IMR-90 (cell line): ENCODE results near the gene KRIT1. TPM values are rescaled to one million over a fixed set of nuclear protein-coding genes. Genes with fewer than 3 reads are reported as not detected.
A peak's percentile ranks its signal among the peaks of the same experiment; 100 is the strongest.

Experiments
- ATAC-seq: fragments of 200-7000 bp; cut with Tn5 transposase; 2 replicates; pipeline ENCODE4 v1.9.1; 2020; ENCODE audit warnings: low read depth, mild to moderate bottlenecking, moderate library complexity
- BruUV-seq: library from RNA; stranded (reverse); fragments of 400-500 nt; replicated peaks from 2 replicates; lab custom pipeline; 2021; lab: Mats Ljungman, UMichigan
- CTCF ChIA-PET: fragments of 300-600 bp; formaldehyde crosslinking; extraction: SDS; loops from one replicate; lab custom pipeline; 2021; ENCODE audit warnings: antibody characterized with exemption; lab: Yijun Ruan, JAX
- POLR2A ChIA-PET: fragments of 300-600 bp; sonication (Branson Sonifier 250); formaldehyde crosslinking; loops from one replicate; lab custom pipeline; 2022; ENCODE audit warnings: antibody characterized with exemption; ENCODE audit not compliant: unreplicated experiment; lab: Charles Lee
- DNase-seq: peaks from one replicate; pipeline ENCODE4 v3.0.0; 2013
- H2AFZ ChIP-seq: replicated peaks from 2 replicates; pipeline ENCODE3; 2013; ENCODE audit warnings: low read length, mild to moderate bottlenecking; ENCODE audit not compliant: poor library complexity
- H2AK5ac ChIP-seq: 2 replicates; pipeline ENCODE4 v1.6.1; 2013; ENCODE audit warnings: low read depth, low read length, inconsistent platforms
- H2AK9ac ChIP-seq: replicated peaks from 2 replicates; pipeline ENCODE3; 2013; ENCODE audit warnings: mild to moderate bottlenecking, low read depth, low read length, moderate library complexity; ENCODE audit not compliant: poor library complexity
- H2BK120ac ChIP-seq: 2 replicates; pipeline ENCODE4 v1.6.1; 2013; ENCODE audit warnings: low read depth, low read length, inconsistent platforms
- H2BK15ac ChIP-seq: 3 replicates; pipeline ENCODE4 v1.6.1; 2013; ENCODE audit warnings: low read depth, low read length, inconsistent platforms
- H2BK20ac ChIP-seq: 2 replicates; pipeline ENCODE4 v1.6.1; 2013; ENCODE audit warnings: low read depth, mild to moderate bottlenecking, inconsistent platforms, low read length, moderate library complexity
- H2BK5ac ChIP-seq: 2 replicates; pipeline ENCODE4 v1.6.1; 2013; ENCODE audit warnings: mild to moderate bottlenecking, low read depth, low read length, inconsistent platforms; ENCODE audit not compliant: poor library complexity, severe bottlenecking
- H3K14ac ChIP-seq: replicated peaks from 2 replicates; pipeline ENCODE4 v1.6.1; 2013; ENCODE audit warnings: low read depth, low read length, inconsistent platforms
- H3K18ac ChIP-seq: 2 replicates; pipeline ENCODE4 v1.6.1; 2013; ENCODE audit warnings: low read depth, low read length, control low read depth
- H3K23ac ChIP-seq: 2 replicates; pipeline ENCODE4 v1.6.1; 2013; ENCODE audit warnings: low read depth, low read length, inconsistent platforms
- H3K27ac ChIP-seq: 2 replicates; pipeline ENCODE4 v1.5.1; 2013; ENCODE audit warnings: mild to moderate bottlenecking, control low read depth, low read length; ENCODE audit not compliant: insufficient read depth
- H3K27me3 ChIP-seq: 2 replicates; pipeline ENCODE4 v1.6.1; 2013; ENCODE audit warnings: low read length; ENCODE audit not compliant: control insufficient read depth, insufficient read depth
- H3K36me3 ChIP-seq: 2 replicates; pipeline ENCODE4 v1.6.1; 2013; ENCODE audit warnings: low read length, mixed read lengths; ENCODE audit not compliant: control insufficient read depth, insufficient read depth
- H3K4ac ChIP-seq: 2 replicates; pipeline ENCODE4 v1.6.1; 2013; ENCODE audit warnings: low read depth, low read length, inconsistent platforms
- H3K4me1 ChIP-seq: 2 replicates; pipeline ENCODE4 v1.6.1; 2013; ENCODE audit warnings: low read length, mixed read lengths; ENCODE audit not compliant: control insufficient read depth, insufficient read depth
- H3K4me2 ChIP-seq: 2 replicates; pipeline ENCODE4 v1.6.1; 2013; ENCODE audit warnings: low read depth, mild to moderate bottlenecking, control low read depth, low read length, moderate library complexity
- H3K4me3 ChIP-seq: 2 replicates; pipeline ENCODE4 v1.5.1; 2013; ENCODE audit warnings: low read depth, mild to moderate bottlenecking, control low read depth, low read length, moderate library complexity; ENCODE audit not compliant: insufficient read depth
- H3K56ac ChIP-seq: 2 replicates; pipeline ENCODE4 v1.6.1; 2013; ENCODE audit warnings: low read length, inconsistent platforms; ENCODE audit not compliant: insufficient read depth; ENCODE audit errors: extremely low read depth
- H3K79me1 ChIP-seq, 2 experiments: 2 replicates each; pipeline ENCODE4 v1.6.1; 2013; ENCODE audit warnings: low read length in 2 of 2, inconsistent platforms in 1 of 2, low read depth in 1 of 2
- H3K9ac ChIP-seq: 2 replicates; pipeline ENCODE4 v1.6.1; 2013; ENCODE audit warnings: low read depth, low read length, control low read depth
- H3K9me1 ChIP-seq: 2 replicates; pipeline ENCODE4 v1.6.1; 2013; ENCODE audit warnings: low read length, inconsistent platforms; ENCODE audit not compliant: insufficient read depth
- H3K9me3 ChIP-seq: 2 replicates; pipeline ENCODE4 v1.6.1; 2013; ENCODE audit warnings: low read length; ENCODE audit not compliant: control insufficient read depth, insufficient read depth
- H4K20me1 ChIP-seq: 2 replicates; pipeline ENCODE4 v1.6.1; 2013; ENCODE audit warnings: low read length, inconsistent platforms; ENCODE audit not compliant: insufficient read depth
- H4K5ac ChIP-seq: 2 replicates; pipeline ENCODE4 v1.6.1; 2013; ENCODE audit warnings: mild to moderate bottlenecking, low read depth, low read length, control low read depth
- H4K8ac ChIP-seq, 2 experiments: 2 replicates each; pipeline ENCODE4 v1.6.1; 2013; ENCODE audit warnings: low read depth in 2 of 2, low read length in 2 of 2, control low read depth in 1 of 2, inconsistent platforms in 1 of 2
- H4K91ac ChIP-seq: 2 replicates; pipeline ENCODE4 v1.6.1; 2013; ENCODE audit warnings: low read depth, low read length, inconsistent platforms; ENCODE audit not compliant: insufficient read depth
- CEBPB ChIP-seq: IDR thresholded peaks from 2 replicates; pipeline ENCODE4 v1.6.1; 2012; ENCODE audit warnings: low read depth, low read length, improper control_type of control experiment
- CHD1 ChIP-seq: IDR thresholded peaks from 2 replicates; pipeline ENCODE4 v1.6.1; 2012; ENCODE audit warnings: low read depth, low read length, improper control_type of control experiment
- FOS ChIP-seq: fragments of 150-350 bp; IDR thresholded peaks from 2 replicates; pipeline ENCODE4 v1.6.1; 2016; ENCODE audit warnings: low read depth, low read length
- MAFK ChIP-seq: IDR thresholded peaks from 2 replicates; pipeline ENCODE4 v1.6.1; 2012; ENCODE audit warnings: low read depth, low read length, improper control_type of control experiment
- MAZ ChIP-seq: IDR thresholded peaks from 2 replicates; pipeline ENCODE4 v1.6.1; 2012; ENCODE audit warnings: low read depth, mild to moderate bottlenecking, low read length, improper control_type of control experiment, moderate library complexity, borderline replicate concordance
- MXI1 ChIP-seq: IDR thresholded peaks from 2 replicates; pipeline ENCODE4 v1.6.1; 2012; ENCODE audit warnings: low read depth, mild to moderate bottlenecking, low read length, moderate library complexity, borderline replicate concordance
- NFE2L2 ChIP-seq: fragments of 150-350 bp; IDR thresholded peaks from 2 replicates; pipeline ENCODE4 v1.6.1; 2016; ENCODE audit warnings: low read depth, mild to moderate bottlenecking, low read length
- RCOR1 ChIP-seq: IDR thresholded peaks from 2 replicates; pipeline ENCODE4 v1.6.1; 2012; ENCODE audit warnings: mild to moderate bottlenecking, low read length, improper control_type of control experiment; ENCODE audit not compliant: insufficient replicate concordance
- RFX5 ChIP-seq: IDR thresholded peaks from 2 replicates; pipeline ENCODE4 v1.8.0; 2012; ENCODE audit warnings: low read depth, mild to moderate bottlenecking, low read length, moderate library complexity
- SMC3 ChIP-seq: fragments of 150-350 bp; IDR thresholded peaks from 2 replicates; pipeline ENCODE4 v1.6.1; 2016; ENCODE audit warnings: low read depth, mild to moderate bottlenecking, antibody characterized with exemption, low read length, moderate library complexity
- USF2 ChIP-seq: fragments of 150-350 bp; IDR thresholded peaks from 2 replicates; pipeline ENCODE4 v1.6.1; 2017; ENCODE audit warnings: mild to moderate bottlenecking, antibody characterized with exemption, low read length, low read depth
- WGBS, 2 experiments: methylation state at CpG; one replicate each; pipeline versions ENCODE4 v1.1.5 to v1.1.7; 2013; ENCODE audit warnings: missing lambda C conversion rate in 2 of 2; ENCODE audit not compliant: insufficient read length in 1 of 2; ENCODE audit errors: extremely low coverage in 2 of 2; 5-methylcytosine and 5-hydroxymethylcytosine counted together
- dilution Hi-C: fragments of 300-500 bp; cut with HindIII; formaldehyde crosslinking; loops from one replicate; pipeline ENCODE4 v1.14.3; 2018; ENCODE audit warnings: low sequenced_read_pairs; ENCODE audit not compliant: unreplicated experiment
- in situ Hi-C: fragments of 300-500 bp; cut with MboI; formaldehyde crosslinking; loops from 3 replicates; pipeline ENCODE4 v1.14.3; 2019; ENCODE audit warnings: low sequenced_read_pairs, inconsistent platforms, mixed read lengths
- intact Hi-C: fragments of 100-400 bp; cut with micrococcal nuclease; formaldehyde crosslinking; loops from 2 replicates; pipeline ENCODE4 v1.10.0; 2022
- polyA plus RNA-seq, 3 experiments: library from polyadenylated mRNA; depleted of rRNA; stranded (reverse); fragments of >200 nt; gene quantifications; 2 replicates each; pipeline ENCODE4 v1.2.3, GENCODE V29; 2012; ENCODE audit warnings: low replicate concordance in 1 of 3
- total RNA-seq: library from RNA; depleted of rRNA; stranded (reverse); fragments of >200 nt; gene quantifications from 2 replicates; pipeline ENCODE4 v1.2.3, GENCODE V29; 2012

The KRIT1 gene
- total and polyA plus RNA-seq, 2 of the 4 experiments (the other 2 are of a cell fraction) = 22.9 to 38.2 TPM

- Histone ChIP-seq H2BK20ac (peak overlapping the region; percentile 84), H2AK9ac (no peak overlapping the region), H3K4me1 (peaks cover 9% of the 10 kb centered on the region; the same call in 1 of the 2 replicates), H3K9me1 (no peaks in the 10 kb centered on the region), H4K91ac (peak overlapping the region; percentile 72), H3K9ac (no peak overlapping the region), H2BK120ac (peak overlapping the region; percentile 85), H3K14ac (peak overlapping the region; percentile 64), H4K5ac (peak overlapping the region; percentile 81; the same call in 1 of the 2 replicates), H2AK5ac (peak overlapping the region; percentile 77; the same call in 1 of the 2 replicates), H4K20me1 (no peaks in the 10 kb centered on the region), H3K56ac (peak overlapping the region; percentile 2; the same call in 1 of the 2 replicates), H3K9me3 (no peaks in the 10 kb centered on the region), H4K8ac (peak overlapping the region in 1 of 2 experiments; percentile 66; a peak in 2 of 4 replicates), H2AFZ (peak overlapping the region; percentile 52), H3K27me3 (no peaks in the 10 kb centered on the region), H3K4me3 (no peak overlapping the region), H3K18ac (peak overlapping the region; percentile 91; the same call in 1 of the 2 replicates), H2BK15ac (0 out of 3 replicates have a peak overlapping the region, but pooled peaks have one; percentile 0), H2BK5ac (peak overlapping the region; percentile 83), H3K4ac (peak overlapping the region; percentile 58), H3K27ac (peak overlapping the region; percentile 57; the same call in 1 of the 2 replicates), H3K79me1 (no peaks in the 10 kb centered on the region), H3K23ac (no peak overlapping the region), H3K36me3 (no peaks in the 10 kb centered on the region), H3K4me2 (peak overlapping the region; percentile 44)
- 100% methylated on average over 1 of the region's 3 CpGs; no CpG with 5 or more reads in 1 of the 2 experiments for WGBS, 2 experiments
- DNase-seq (peak; percentile 93), ATAC-seq (peak; percentile 92)
- intact Hi-C loops (no loop called here), dilution Hi-C loops (no loop called here), in situ Hi-C loops (no loop called here)
- TF ChIP-seq MAFK = peak; percentile 50
- 0 out of 2 replicates have a peak, but pooled peaks have one; percentile 30 for TF ChIP-seq FOS
- TF ChIP-seq CEBPB = peak; percentile 92
- TF ChIP-seq MAZ = no peak
- no peak for TF ChIP-seq USF2
- no peak for TF ChIP-seq CHD1
- no peak for TF ChIP-seq RFX5
- TF ChIP-seq RCOR1 = peak; percentile 38
- TF ChIP-seq SMC3 = no peak
- no peak for TF ChIP-seq MXI1
- no peak for TF ChIP-seq NFE2L2
- CTCF ChIA-PET = interaction anchor here (0.6 kb wide), 1 partner anchor 196 kb away, joined by 3 read pairs; no protein-coding TSS in a partner anchor
- POLR2A ChIA-PET = no interaction called here
- no TSS peak for BruUV-seq
Observed at GRCh38 chr7:92158660-92159575, 86.8 kb downstream of the KRIT1 start.
